ENCODE measurements around the gene ZDHHC13. TPM values are rescaled to one million over a fixed set of nuclear protein-coding genes. Genes with fewer than 3 reads are reported as not detected.

The ZDHHC13 gene
- total and polyA plus RNA-seq, 7 donors = 0.70 to 2.6 (median 1.4) TPM

- TF ChIP-seq CTCF (IDR thresholded peaks at IDR 0.05) = no peak
- Histone ChIP-seq H3K4me1 (peaks cover 30% of the 10 kb centered on the region), H3K27me3 (ENCODE audit: insufficient read depth in 3 of 3, low read length in 2 of 3) (no peaks in the 10 kb centered on the region), H3K9me3 (no peaks in the 10 kb centered on the region), H3K36me3 (ENCODE audit: insufficient read depth in 1 of 2, low read depth in 1 of 2) (no peaks in the 10 kb centered on the region), H3K27ac (peak overlapping the region; percentile 90), H3K4me3 (peak overlapping the region; percentile 66)
- no peak for DNase-seq
- intact Hi-C loops (cut with DNase I) = loop anchor here (5.0 kb wide), 2 partner anchors 33 to 38 kb away; no protein-coding TSS in a partner anchor
- 8 to 28% (median 9%) methylated on average over 3 of the region's 3 CpGs for WGBS, 3 donors
- ATAC-seq = no peak
These were observed 82.8 kb downstream of the ZDHHC13 start for GRCh38 chr11:19199771-19200170.

GRCh38 chr11:19200410-19201201, 83.6 kb downstream of the ZDHHC13 start:
- peak overlapping the region; percentile 66 for H3K4me3 ChIP-seq
- H3K27me3 ChIP-seq (ENCODE audit: insufficient read depth in 3 of 3, low read length in 2 of 3) = no peaks in the 10 kb centered on the region
- TF ChIP-seq CTCF (IDR thresholded peaks at IDR 0.05) = no peak
- no peaks in the 10 kb centered on the region for H3K9me3 ChIP-seq
- H3K27ac ChIP-seq = peak overlapping the region; percentile 90
- ATAC-seq = peak; percentile 51 to 68 (median 64)
- peak; percentile 52 to 60 for DNase-seq
- no peaks in the 10 kb centered on the region for H3K36me3 ChIP-seq (ENCODE audit: insufficient read depth in 1 of 2, low read depth in 1 of 2)
- 11 to 14% (median 11%) methylated on average over 6 of the region's 6 CpGs for WGBS, 3 donors
- intact Hi-C loops (cut with DNase I) = loop anchor here in 1 of 2 donors (5.0 kb wide), 1 partner anchor 37 kb away; no protein-coding TSS in a partner anchor
- peaks cover 25% of the 10 kb centered on the region for H3K4me1 ChIP-seq

- H3K36me3 ChIP-seq (ENCODE audit: insufficient read depth in 1 of 2, low read depth in 1 of 2) = no peaks in the 10 kb centered on the region
- H3K4me3 ChIP-seq = peak within 1 kb of the TSS; percentile 66
- intact Hi-C loops (cut with DNase I) = loop anchor here in 1 of 2 donors (5.0 kb wide), 1 partner anchor 35 kb away; no protein-coding TSS in a partner anchor
- no peaks in the 10 kb centered on the region for H3K9me3 ChIP-seq
- H3K27ac ChIP-seq = peak within 1 kb of the TSS; percentile 90
- ATAC-seq (peak; percentile 91 to 97 (median 94)), DNase-seq (peak; percentile 57 to 81)
- TF ChIP-seq CTCF (IDR thresholded peaks at IDR 0.05) = no peak
- H3K4me1 ChIP-seq = peaks cover 24% of the 10 kb centered on the region
- WGBS, 3 donors = 25 to 35% (median 26%) methylated on average over 7 of the region's 7 CpGs
- H3K27me3 ChIP-seq (ENCODE audit: insufficient read depth in 3 of 3, low read length in 2 of 3) = no peaks in the 10 kb centered on the region
These were observed 85.0 kb downstream of the ZDHHC13 start, which contains the start of gene CSRP3 for GRCh38 chr11:19201737-19202605. Gene CSRP3, minus strand, starts transcription at chr11:19201983. Its CDS starts 9,535 bp downstream, at chr11:19192448.

GRCh38 chr11:19204836-19205235, 87.9 kb downstream of the ZDHHC13 start:
- WGBS, 3 donors = 94 to 99% (median 94%) methylated on average over 5 of the region's 5 CpGs
- ATAC-seq = no peak
- intact Hi-C loops (cut with DNase I) = loop anchor here in 1 of 2 donors (5.0 kb wide), 1 partner anchor 32 kb away; no protein-coding TSS in a partner anchor
- peaks cover 15% of the 10 kb centered on the region for H3K4me1 ChIP-seq
- no peaks in the 10 kb centered on the region for H3K9me3 ChIP-seq
- TF ChIP-seq CTCF (IDR thresholded peaks at IDR 0.05) = no peak
- H3K27me3 ChIP-seq (ENCODE audit: insufficient read depth in 3 of 3, low read length in 2 of 3) = no peaks in the 10 kb centered on the region
- no peaks in the 10 kb centered on the region for H3K36me3 ChIP-seq (ENCODE audit: insufficient read depth in 1 of 2, low read depth in 1 of 2)
- no peak for DNase-seq
- no peak overlapping the region for H3K27ac ChIP-seq
- no peak overlapping the region for H3K4me3 ChIP-seq
